Measurements from ENCODE around the gene PATJ.

- TF ChIP-seq POLR2A (IDR thresholded peaks at IDR 0.05) (no peak), CTCF (IDR thresholded peaks at IDR 0.05) (no peak)
These were observed 214.5 kb downstream of the PATJ start for GRCh38 chr1:61956784-61957183.

All from esophagus squamous epithelium (tissue), 4 donors.